HG03139 (cell line): ENCODE data around the gene NPTN.

Experiments used
- ATAC-seq: cut with Tn5 transposase; IDR thresholded peaks from one replicate; pipeline ENCODE4 v1.9.1; 2021; ENCODE audit not compliant: unreplicated experiment

Gene NPTN

GRCh38 chr15:73524919-73525318 lies 108.3 kb downstream of the NPTN start:
- no peak for ATAC-seq

DNA sequence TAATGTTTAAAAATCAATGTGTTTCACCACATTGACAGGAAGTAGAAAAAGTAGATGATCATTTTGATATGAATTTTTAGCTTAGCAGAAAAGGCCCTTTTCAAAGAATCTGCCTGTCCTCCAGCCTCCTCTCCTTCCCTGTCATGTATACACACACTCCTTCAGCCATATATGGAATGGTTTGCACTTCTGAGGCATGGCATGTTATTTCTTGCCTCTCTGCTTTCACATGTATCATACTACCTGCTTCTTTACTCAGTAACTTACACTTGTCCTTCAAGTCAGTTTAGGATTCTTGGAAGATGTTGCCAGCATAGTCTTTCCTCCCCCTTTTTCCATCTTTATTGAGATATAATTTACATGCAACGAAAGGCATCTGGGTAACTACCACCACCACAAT lies 111.2 kb downstream of the NPTN start:
- ATAC-seq, result no peak

DNA sequence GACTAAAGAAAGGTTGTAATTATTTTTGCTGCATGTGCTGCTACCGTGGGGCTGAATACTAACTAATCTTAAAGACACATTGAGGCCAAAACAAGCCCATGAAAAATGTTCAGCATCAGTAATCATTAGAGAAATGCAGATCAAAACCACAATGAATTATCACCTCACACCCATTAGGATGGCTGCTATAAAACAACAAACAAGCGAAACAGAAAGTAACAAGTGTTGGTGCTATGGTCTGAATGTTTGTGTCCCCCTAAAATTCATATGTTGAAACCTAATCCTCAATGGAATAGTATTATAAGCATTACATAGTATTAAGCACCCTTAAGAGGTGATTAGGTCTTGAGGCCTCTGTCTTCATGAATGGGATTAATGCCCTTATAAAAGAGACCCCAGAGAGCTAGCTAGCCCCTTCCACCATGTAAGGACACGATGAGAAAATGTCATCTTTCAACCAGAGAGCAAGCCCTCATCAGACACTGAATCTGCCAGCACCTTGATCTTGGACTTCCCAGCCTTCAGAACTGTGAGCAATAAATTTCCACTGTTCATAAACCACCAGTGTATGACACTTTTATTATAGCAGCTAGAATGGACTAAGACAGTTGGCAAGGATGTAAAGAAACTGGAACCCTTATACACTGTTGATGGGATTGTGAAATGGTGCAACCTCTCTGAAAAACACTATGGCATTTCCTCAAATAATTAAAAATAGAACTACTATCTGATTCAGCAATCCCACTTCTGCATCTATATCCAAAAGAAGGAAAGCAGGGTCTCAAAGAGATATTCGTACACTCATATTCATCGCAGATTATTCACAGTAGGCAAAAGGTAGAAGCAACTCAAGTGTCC lies 114.1 kb downstream of the NPTN start:
- ATAC-seq, result no peak

DNA sequence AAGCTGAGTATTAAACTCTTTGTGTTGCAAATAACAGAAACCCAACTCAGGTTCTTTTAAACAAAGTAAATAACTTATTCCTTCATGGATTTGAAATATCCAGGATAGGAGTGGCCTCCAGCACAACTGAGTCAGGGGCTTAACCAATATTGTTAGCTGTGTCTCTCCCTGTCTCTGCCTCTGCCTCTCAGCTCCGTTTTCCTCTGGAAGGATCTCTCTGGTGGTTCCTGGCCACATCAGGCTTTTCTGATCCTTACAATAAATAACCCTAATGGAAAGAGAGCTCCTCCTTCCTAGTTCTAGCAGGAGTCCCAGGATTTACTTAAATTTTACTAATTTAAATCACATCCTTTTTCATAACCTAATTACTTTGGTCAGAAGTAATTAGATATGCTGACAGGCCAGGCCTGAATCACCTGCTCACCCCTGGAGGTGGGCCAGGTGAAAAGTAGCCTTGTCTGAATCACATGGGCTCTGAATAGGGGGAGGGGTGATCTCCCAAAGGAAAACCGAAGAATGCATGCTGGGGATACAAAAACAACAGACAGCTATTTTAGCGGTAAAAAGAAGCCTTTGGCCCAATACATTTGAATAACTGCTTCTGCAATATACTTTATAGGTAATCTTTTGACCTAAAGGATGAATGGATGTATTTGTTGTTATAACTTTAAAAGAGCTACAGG lies 114.9 kb downstream of the NPTN start:
- ATAC-seq, result no peak

GRCh38 chr15:73517566-73517965 lies 115.6 kb downstream of the NPTN start:
- no peak for ATAC-seq

GRCh38 chr15:73515527-73515926 lies 117.7 kb downstream of the NPTN start:
- no peak for ATAC-seq
